HepG2 (cell line): ENCODE measurements around the gene TSPAN18. TPM values are rescaled to one million over a fixed set of nuclear protein-coding genes. Genes with fewer than 3 reads are reported as not detected.

Source experiments
- ATAC-seq: fragments of 200-7000 bp; cut with Tn5 transposase; 3 replicates; pipeline ENCODE4 v1.9.1; 2020; ENCODE audit warnings: mild to moderate bottlenecking, moderate library complexity
- BruUV-seq: library from RNA; stranded (reverse); fragments of 400-500 nt; replicated peaks from 2 replicates; lab custom pipeline; 2021; lab: Mats Ljungman, UMichigan
- CTCF ChIA-PET: fragments of 300-600 bp; formaldehyde crosslinking; extraction: SDS; loops from one replicate; lab custom pipeline; 2021; ENCODE audit warnings: low total read pairs, inconsistent platforms, low intra/inter-chr PET ratio; lab: Yijun Ruan, JAX
- POLR2A ChIA-PET: fragments of 350-600 bp; sonication (Branson Sonifier 250); formaldehyde crosslinking; loops from one replicate; lab custom pipeline; 2020; ENCODE audit warnings: antibody characterized with exemption, inconsistent platforms; lab: Yijun Ruan, JAX
- DNase-seq: peaks from one replicate; pipeline ENCODE4 v3.0.0-alpha.2; 2015; ENCODE audit warnings: low spot score
- FAIRE-seq: peaks from 3 replicates; lab custom pipeline; 2011; peaks lifted over from hg19 to GRCh38; lab: Jason Lieb, UNC
- H2AFZ ChIP-seq: one replicate; pipeline ENCODE4 v1.6.1; 2011; ENCODE audit warnings: low read length, inconsistent platforms
- H3K27ac ChIP-seq: fragments of 300-600 bp; 3 replicates; pipeline ENCODE4 v1.8.0; 2011; ENCODE audit warnings: mixed run types, mild to moderate bottlenecking, mixed read lengths, low read length, inconsistent platforms; ENCODE audit not compliant: insufficient read depth; ENCODE audit errors: extremely low read length
- H3K27me3 ChIP-seq, 2 experiments: fragments of 200-600 bp in 1 of 2; 2 replicates in 1 of 2; 3 replicates in 1 of 2; pipeline versions ENCODE4 v1.6.0 to v1.8.0; 2011; ENCODE audit warnings: low read length in 2 of 2, mild to moderate bottlenecking in 2 of 2, moderate library complexity in 2 of 2, inconsistent platforms in 1 of 2; ENCODE audit not compliant: insufficient read depth in 2 of 2, control insufficient read depth in 1 of 2
- H3K36me3 ChIP-seq, 2 experiments: fragments of 200-600 bp in 1 of 2; replicated peaks in 1 of 2; 2 replicates in 1 of 2; 3 replicates in 1 of 2; pipeline versions ENCODE4 v1.5.1 to v1.8.0; 2011; ENCODE audit warnings: low read length in 2 of 2, inconsistent platforms in 1 of 2; ENCODE audit not compliant: insufficient read depth in 2 of 2, control insufficient read depth in 1 of 2
- H3K4me1 ChIP-seq: 2 replicates; pipeline ENCODE4 v1.5.1; 2012; ENCODE audit warnings: low read length, inconsistent platforms; ENCODE audit not compliant: insufficient read depth
- H3K4me2 ChIP-seq: 2 replicates; pipeline ENCODE4 v1.6.0; 2011; ENCODE audit warnings: low read depth, low read length, inconsistent platforms
- H3K4me3 ChIP-seq, 3 experiments: fragments of 200-600 bp in 1 of 3; sonication (generic), shearing (Covaris generic) in 1 of 3; replicated peaks in 1 of 3; 2 replicates each; pipeline ENCODE4 v1.5.1; 2011 to 2016; ENCODE audit warnings: low read length in 3 of 3, inconsistent platforms in 2 of 3, low read depth in 2 of 3, mild to moderate bottlenecking in 2 of 3, control low read depth in 1 of 3, mixed read lengths in 1 of 3; ENCODE audit not compliant: insufficient read depth in 1 of 3
- H3K79me2 ChIP-seq: one replicate; pipeline ENCODE4 v1.6.1; 2011; ENCODE audit warnings: low read length, inconsistent platforms; ENCODE audit not compliant: insufficient read depth
- H3K9ac ChIP-seq: 2 replicates; pipeline ENCODE4 v1.6.0; 2011; ENCODE audit warnings: mild to moderate bottlenecking, low read depth, low read length, inconsistent platforms; ENCODE audit not compliant: insufficient read depth
- H3K9me3 ChIP-seq: 2 replicates; pipeline ENCODE4 v1.5.1; 2012; ENCODE audit warnings: mild to moderate bottlenecking, low read length
- H4K20me1 ChIP-seq: 2 replicates; pipeline ENCODE4 v1.6.0; 2011; ENCODE audit warnings: inconsistent platforms, mild to moderate bottlenecking, low read length, moderate library complexity; ENCODE audit not compliant: insufficient read depth
- ELF3 ChIP-seq: IDR thresholded peaks from 2 replicates; pipeline ENCODE4 v1.6.1; 2016; ENCODE audit warnings: missing genetic modification reagents, missing compliant biosample characterization
- ISL2 ChIP-seq: sonication (generic); formaldehyde crosslinking; IDR thresholded peaks from 2 replicates; pipeline ENCODE4 v1.5.0; 2020; ENCODE audit warnings: missing genetic modification reagents
- ISX ChIP-seq: sonication (generic); formaldehyde crosslinking; conservative IDR thresholded peaks from 2 replicates; pipeline ENCODE4 v1.5.0; 2020; ENCODE audit warnings: missing genetic modification reagents
- KDM2A ChIP-seq: sonication (generic); formaldehyde crosslinking; IDR thresholded peaks from 2 replicates; pipeline ENCODE4 v1.4.0; 2020; ENCODE audit warnings: low read depth, missing genetic modification reagents, borderline replicate concordance
- MBD4 ChIP-seq: IDR thresholded peaks from 2 replicates; pipeline ENCODE4 v1.6.1; 2012; ENCODE audit warnings: low read length, inconsistent platforms, borderline replicate concordance
- PAWR ChIP-seq: sonication (generic); formaldehyde crosslinking; IDR thresholded peaks from 2 replicates; pipeline ENCODE4 v1.4.0; 2020; ENCODE audit warnings: missing genetic modification reagents, mild to moderate bottlenecking, borderline replicate concordance
- PRDM10 ChIP-seq: sonication (generic); formaldehyde crosslinking; IDR thresholded peaks from 2 replicates; pipeline ENCODE4 v1.4.0; 2020; ENCODE audit warnings: low read depth, missing genetic modification reagents
- THRA ChIP-seq: sonication (generic); formaldehyde crosslinking; IDR thresholded peaks from 2 replicates; pipeline ENCODE4 v1.4.0; 2020; ENCODE audit warnings: missing genetic modification reagents, borderline replicate concordance
- YEATS2 ChIP-seq: sonication (generic); formaldehyde crosslinking; IDR thresholded peaks from 2 replicates; pipeline ENCODE4 v1.4.0; 2020; ENCODE audit warnings: missing genetic modification reagents, borderline replicate concordance
- ZBTB1 ChIP-seq: sonication (generic); formaldehyde crosslinking; IDR thresholded peaks from 2 replicates; pipeline ENCODE4 v1.4.0; 2020; ENCODE audit warnings: missing genetic modification reagents, borderline replicate concordance
- ZNF839 ChIP-seq: sonication (generic); formaldehyde crosslinking; IDR thresholded peaks from 2 replicates; pipeline ENCODE4 v1.4.0; 2020; ENCODE audit warnings: missing genetic modification reagents, mild to moderate bottlenecking, borderline replicate concordance
- WGBS: methylation state at CpG from one replicate; pipeline ENCODE4 v1.1.6; 2017; ENCODE audit warnings: low lambda C conversion rate; 5-methylcytosine and 5-hydroxymethylcytosine counted together
- in situ Hi-C: cut with HindIII; loops from 2 replicates; pipeline ENCODE4 v1.10.0; 2017; ENCODE audit warnings: low pct_unique_long_range_greater_than_20kb; ENCODE audit not compliant: extremely low pct_ligation_motif_present
- intact Hi-C: fragments of 100-400 bp; cut with micrococcal nuclease; formaldehyde crosslinking; loops from one replicate; pipeline ENCODE4 v1.10.0; 2022; ENCODE audit not compliant: unreplicated experiment
- polyA plus RNA-seq, 8 experiments: library from polyadenylated mRNA; depleted of rRNA in 3 of 8; stranded (reverse) in 7 of 8; unstranded in 1 of 8; fragments of >200 nt; fragmentation: Illumina TruSeq in 4 of 8; extraction: Trizol in 4 of 8; gene quantifications; 2 replicates each; pipeline versions ENCODE4 v1.2.1 to v1.2.3, GENCODE V29; 2011 to 2016; ENCODE audit warnings: low read depth in 4 of 8, missing spikeins in 1 of 8, mixed read lengths in 1 of 8; ENCODE audit not compliant: insufficient read depth in 1 of 8
- total RNA-seq, 5 experiments: library from RNA; depleted of rRNA; stranded (reverse); fragments of >200 nt; fragmentation: Illumina TruSeq; extraction: Trizol; gene quantifications; 2 replicates each; pipeline ENCODE4 v1.2.3, GENCODE V29; 2016; ENCODE audit warnings: low read depth in 1 of 5
- TF ChIP-seq, protein P1 (sequence below): sonication (generic); formaldehyde crosslinking; IDR thresholded peaks from 2 replicates; pipeline ENCODE4 v1.4.0; 2020; ENCODE audit warnings: missing genetic modification reagents

Gene TSPAN18
- total and polyA plus RNA-seq, 2 of the 13 experiments (the other 11 are each of a cell fraction or from before 2014, with no cell fraction given), result not detected

- no peak for TF ChIP-seq ISL2 (CRISPR knock-in tag)
- no peak for TF ChIP-seq PRDM10 (CRISPR knock-in tag)
- Histone ChIP-seq H3K27ac (no peak overlapping the region), H3K9ac (no peak overlapping the region), H3K4me3 (no peak overlapping the region), H2AFZ (no peak overlapping the region), H3K36me3 (no peaks in the 10 kb centered on the region), H3K4me1 (no peaks in the 10 kb centered on the region), H3K9me3 (no peaks in the 10 kb centered on the region), H4K20me1 (no peaks in the 10 kb centered on the region), H3K79me2 (no peaks in the 10 kb centered on the region), H3K4me2 (no peak overlapping the region), H3K27me3 (peaks cover 5 to 36% of the 10 kb centered on the region in 2 experiments; a peak in 4 of 5 replicates)
- CTCF ChIA-PET, result no interaction called here
- POLR2A ChIA-PET, result no interaction called here
- DNase-seq (no peak), ATAC-seq (no peak), FAIRE-seq (no peak)
- no TSS peak for BruUV-seq
- intact Hi-C loops (no loop called here), in situ Hi-C loops (no loop called here)
- 17% methylated on average over 1 of the region's 3 CpGs for WGBS
Measured at GRCh38 chr11:44944853-44945235, 218.1 kb downstream of the TSPAN18 start.

DNA sequence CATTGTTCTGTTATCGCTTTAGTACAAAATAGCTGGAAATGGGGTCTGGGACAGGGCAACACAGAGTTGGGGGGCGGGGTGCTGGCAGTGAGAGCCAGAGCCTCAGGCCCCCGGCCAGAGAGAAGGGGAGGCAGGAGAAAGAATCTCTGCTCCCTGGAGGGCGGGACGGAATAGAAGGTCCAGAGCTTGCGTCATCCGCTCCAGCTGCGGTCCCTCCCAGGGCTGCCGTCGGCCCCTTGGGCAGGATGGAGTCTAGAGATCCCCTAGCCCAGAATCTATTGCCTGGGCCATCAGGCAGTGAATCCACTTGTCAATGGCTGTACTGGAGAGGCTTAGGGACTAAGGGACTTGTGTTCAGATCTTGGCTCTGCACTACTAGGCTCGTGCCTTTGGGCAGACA is 218.9 kb downstream of the TSPAN18 start:
- H3K4me2 ChIP-seq, result no peak overlapping the region
- FAIRE-seq (no peak), DNase-seq (no peak), ATAC-seq (no peak)
- no peak overlapping the region for H3K9ac ChIP-seq
- in situ Hi-C loops, result no loop called here
- no peaks in the 10 kb centered on the region for H3K36me3 ChIP-seq
- 27% methylated on average over 5 of the region's 11 CpGs for WGBS
- BruUV-seq, result no TSS peak
- H3K9me3 ChIP-seq, result no peaks in the 10 kb centered on the region
- no peak overlapping the region for H2AFZ ChIP-seq
- H3K4me1 ChIP-seq, result no peaks in the 10 kb centered on the region
- ChIA-PET POLR2A (no interaction called here), CTCF (no interaction called here)
- H3K27me3 ChIP-seq, result peaks cover 4 to 32% of the 10 kb centered on the region in 2 experiments; a peak in 4 of 5 replicates
- intact Hi-C loops, result no loop called here
- no peaks in the 10 kb centered on the region for H3K79me2 ChIP-seq
- no peak overlapping the region for H3K4me3 ChIP-seq
- no peak overlapping the region for H3K27ac ChIP-seq
- no peaks in the 10 kb centered on the region for H4K20me1 ChIP-seq
- TF ChIP-seq YEATS2 (CRISPR knock-in tag) (no peak), ZNF839 (CRISPR knock-in tag) (no peak), ZBTB1 (no peak), ELF3 (CRISPR knock-in tag) (no peak), THRA (CRISPR knock-in tag) (no peak), PAWR (CRISPR knock-in tag) (no peak), ISX (CRISPR knock-in tag) (no peak), MBD4 (no peak), KDM2A (CRISPR knock-in tag) (no peak)
- TF ChIP-seq, protein P1, sequence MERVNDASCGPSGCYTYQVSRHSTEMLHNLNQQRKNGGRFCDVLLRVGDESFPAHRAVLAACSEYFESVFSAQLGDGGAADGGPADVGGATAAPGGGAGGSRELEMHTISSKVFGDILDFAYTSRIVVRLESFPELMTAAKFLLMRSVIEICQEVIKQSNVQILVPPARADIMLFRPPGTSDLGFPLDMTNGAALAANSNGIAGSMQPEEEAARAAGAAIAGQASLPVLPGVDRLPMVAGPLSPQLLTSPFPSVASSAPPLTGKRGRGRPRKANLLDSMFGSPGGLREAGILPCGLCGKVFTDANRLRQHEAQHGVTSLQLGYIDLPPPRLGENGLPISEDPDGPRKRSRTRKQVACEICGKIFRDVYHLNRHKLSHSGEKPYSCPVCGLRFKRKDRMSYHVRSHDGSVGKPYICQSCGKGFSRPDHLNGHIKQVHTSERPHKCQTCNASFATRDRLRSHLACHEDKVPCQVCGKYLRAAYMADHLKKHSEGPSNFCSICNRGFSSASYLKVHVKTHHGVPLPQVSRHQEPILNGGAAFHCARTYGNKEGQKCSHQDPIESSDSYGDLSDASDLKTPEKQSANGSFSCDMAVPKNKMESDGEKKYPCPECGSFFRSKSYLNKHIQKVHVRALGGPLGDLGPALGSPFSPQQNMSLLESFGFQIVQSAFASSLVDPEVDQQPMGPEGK (CRISPR knock-in tag), result no peak
